ENCODE data around the gene TRO. TPM values are rescaled to one million over a fixed set of nuclear protein-coding genes. Genes with fewer than 3 reads are reported as not detected.

Gene TRO
- total RNA-seq, 1 donor from 2014 or later = 1.3 TPM

- Mint-ChIP-seq H3K27ac (no peak overlapping the region), H3K9me3 (no peaks in the 10 kb centered on the region), H3K27me3 (ENCODE audit: insufficient read depth) (peaks cover 4% of the 10 kb centered on the region), H3K36me3 (ENCODE audit: low read depth) (no peaks in the 10 kb centered on the region), H3K4me3 (no peak overlapping the region), H3K4me1 (ENCODE audit: low read depth) (no peaks in the 10 kb centered on the region)
- intact Hi-C loops (cut with micrococcal nuclease) = no loop called here
- no peak for DNase-seq (ENCODE audit: low spot score)
These were observed 59.7 kb downstream of the TRO start for GRCh38 chrX:54980334-54980733.

Other genes starting within 250 kb of the TRO start
- gene ITIH6, start 122.6 kb upstream of the TRO start, total RNA-seq = not detected in 2 replicates
- gene MAGED2, start 113.1 kb upstream of the TRO start, total RNA-seq = 25.7 and 31.2 TPM in 2 replicates
- 0.39 and 0.93 TPM in 2 replicates for gene PFKFB1, start 73.4 kb downstream of the TRO start, total RNA-seq
- gene APEX2, start 79.5 kb downstream of the TRO start, total RNA-seq = 33.9 and 36.8 TPM in 2 replicates
- gene ALAS2, start 110.2 kb downstream of the TRO start, total RNA-seq = not detected in 2 replicates
- not detected in 2 replicates for gene PAGE2B, start 154.2 kb downstream of the TRO start, total RNA-seq
- gene PAGE2, start 168.2 kb downstream of the TRO start, total RNA-seq = not detected in 2 replicates

Measured in activated T-helper 1 cell treated with anti-CD3 and anti-CD28 coated beads, Interleukin-12 subunit alpha, Interleukin-12 subunit beta, Interleukin-2, Interleukin-4 antibody, amounts not matched to agents 30 ng/mL and 10 ng/mL and 1 ng/mL, durations not matched to agents 14 hours and 24 hours and 36 hours (primary cell).